Activated CD8-positive, alpha-beta T cell treated with anti-CD3 and anti-CD28 coated beads, Interleukin-2, amount 10 ng/mL, durations not matched to agents 7 days and 5 days (primary cell): ENCODE results near the gene BAG1. TPM values are rescaled to one million over a fixed set of nuclear protein-coding genes. Genes with fewer than 3 reads are reported as not detected.

Experiments used
- ATAC-seq: fragments of 150-1000 bp; cut with Tn5 transposase; one replicate; pipeline ENCODE4 v1.10.0; 2021; ENCODE audit warnings: moderate library complexity
- CTCF ChIA-PET: fragments of 350-600 bp; sonication (Branson Sonifier 250); formaldehyde crosslinking; loops from one replicate; lab custom pipeline; 2021; ENCODE audit warnings: antibody characterized with exemption; lab: Charles Lee
- POLR2A ChIA-PET: fragments of 350-600 bp; sonication (Branson Sonifier 250); formaldehyde crosslinking; loops from one replicate; lab custom pipeline; 2021; ENCODE audit warnings: antibody characterized with exemption; lab: Charles Lee
- DNase-seq: peaks from one replicate; pipeline ENCODE4 v3.0.0-alpha.2; 2020
- H3K27ac Mint-ChIP-seq: one replicate; pipeline ENCODE4 v1.8.0; 2021; ENCODE audit warnings: mild to moderate bottlenecking, mixed read lengths
- H3K27me3 Mint-ChIP-seq: one replicate; pipeline ENCODE4 v1.8.0; 2021; ENCODE audit warnings: low read depth, mixed read lengths
- H3K36me3 Mint-ChIP-seq: one replicate; pipeline ENCODE4 v1.8.0; 2021; ENCODE audit warnings: low read depth, mixed read lengths
- H3K4me1 Mint-ChIP-seq: one replicate; pipeline ENCODE4 v1.8.0; 2021; ENCODE audit warnings: low read depth, mixed read lengths
- H3K4me3 Mint-ChIP-seq: one replicate; pipeline ENCODE4 v1.8.0; 2021; ENCODE audit warnings: mild to moderate bottlenecking, mixed read lengths
- H3K9me3 Mint-ChIP-seq: one replicate; pipeline ENCODE4 v1.8.0; 2022; ENCODE audit warnings: mixed read lengths; ENCODE audit not compliant: insufficient read depth
- total RNA-seq, 2 experiments: library from RNA; stranded (reverse); gene quantifications; one replicate each; pipeline ENCODE4 v1.2.3, GENCODE V29; 2021

BAG1 gene
- total RNA-seq, 2 experiments from 2014 or later: 95.5 to 96.3 TPM

GRCh38 chr9:33228606-33229005 is 35.9 kb downstream of the BAG1 start:
- DNase-seq: no peak
- ATAC-seq: no peak
- POLR2A ChIA-PET: interaction anchor here (0.9 kb wide), 1 partner anchor 204 kb away, joined by 3 read pairs; the partner anchor contains the start of gene DNAJA1
- H3K9me3 Mint-ChIP-seq: no peaks in the 10 kb centered on the region
- no peak overlapping the region for H3K4me3 Mint-ChIP-seq
- CTCF ChIA-PET: no interaction called here
- H3K36me3 Mint-ChIP-seq: no peaks in the 10 kb centered on the region
- H3K27me3 Mint-ChIP-seq: peaks cover 7% of the 10 kb centered on the region
- no peak overlapping the region for H3K27ac Mint-ChIP-seq
- H3K4me1 Mint-ChIP-seq: peaks cover 19% of the 10 kb centered on the region

- Mint-ChIP-seq H3K27ac (no peak overlapping the region), H3K36me3 (no peaks in the 10 kb centered on the region), H3K4me1 (peaks cover 19% of the 10 kb centered on the region), H3K27me3 (peaks cover 5% of the 10 kb centered on the region), H3K4me3 (no peak overlapping the region), H3K9me3 (no peaks in the 10 kb centered on the region)
- DNase-seq (no peak), ATAC-seq (no peak)
- ChIA-PET POLR2A (no interaction called here), CTCF (no interaction called here)
These were observed 36.8 kb downstream of the BAG1 start for GRCh38 chr9:33227741-33228140.

- Mint-ChIP-seq H3K9me3 (no peaks in the 10 kb centered on the region), H3K27ac (no peak overlapping the region), H3K4me1 (peaks cover 19% of the 10 kb centered on the region), H3K36me3 (no peaks in the 10 kb centered on the region), H3K4me3 (no peak overlapping the region), H3K27me3 (peaks cover 3% of the 10 kb centered on the region)
- DNase-seq (no peak), ATAC-seq (no peak)
- ChIA-PET CTCF (interaction anchor here (0.6 to 2.8 kb wide), 24 partner anchors 9 to 848 kb away, joined by 3 to 39 read pairs (median 6); partner anchors contain the start of genes B4GALT1 and SPINK4), POLR2A (interaction anchor here (0.9 to 1.6 kb wide), 4 partner anchors 37 to 202 kb away, joined by 3 to 5 read pairs (median 3); partner anchors contain the start of genes BAG1, CHMP5, DNAJA1 and SMU1)
These were observed 37.5 kb downstream of the BAG1 start for GRCh38 chr9:33227008-33227398.

- Mint-ChIP-seq H3K9me3 (no peaks in the 10 kb centered on the region), H3K4me1 (peaks cover 33% of the 10 kb centered on the region), H3K27ac (peak overlapping the region; percentile 12), H3K36me3 (no peaks in the 10 kb centered on the region), H3K27me3 (peaks cover 3% of the 10 kb centered on the region), H3K4me3 (no peak overlapping the region)
- POLR2A ChIA-PET: interaction anchor here (1.1 to 1.6 kb wide), 4 partner anchors 39 to 201 kb away, joined by 3 to 5 read pairs (median 3); partner anchors contain the start of genes BAG1, CHMP5, DNAJA1 and SMU1
- CTCF ChIA-PET: interaction anchor here (0.6 to 2.8 kb wide), 44 partner anchors 9 to 846 kb away, joined by 3 to 39 read pairs (median 4); partner anchors contain the start of genes B4GALT1, DNAJA1, SMU1 and SPINK4
- peak; percentile 55 for ATAC-seq
- peak; percentile 84 for DNase-seq
These were observed 39.0 kb downstream of the BAG1 start for GRCh38 chr9:33225319-33226147.

- Mint-ChIP-seq H3K27ac (no peak overlapping the region), H3K27me3 (peaks cover 3% of the 10 kb centered on the region), H3K36me3 (no peaks in the 10 kb centered on the region), H3K4me1 (peaks cover 35% of the 10 kb centered on the region), H3K9me3 (no peaks in the 10 kb centered on the region), H3K4me3 (no peak overlapping the region)
- ChIA-PET POLR2A (interaction anchor here (0.6 to 0.7 kb wide), 3 partner anchors 22 to 180 kb away, joined by 3 read pairs; partner anchors contain the start of gene SMU1), CTCF (interaction anchor here (0.8 to 1.3 kb wide), 3 partner anchors 35 to 56 kb away, joined by 3 to 4 read pairs (median 3); no protein-coding TSS in a partner anchor)
- ATAC-seq (no peak), DNase-seq (no peak)
These were observed 40.8 kb downstream of the BAG1 start for GRCh38 chr9:33223696-33224095.

- Mint-ChIP-seq H3K9me3 (no peaks in the 10 kb centered on the region), H3K27ac (no peak overlapping the region), H3K4me1 (peaks cover 31% of the 10 kb centered on the region), H3K36me3 (no peaks in the 10 kb centered on the region), H3K27me3 (peaks cover 7% of the 10 kb centered on the region), H3K4me3 (no peak overlapping the region)
- ATAC-seq: no peak
- DNase-seq: no peak
- ChIA-PET POLR2A (no interaction called here), CTCF (no interaction called here)
These were observed 42.5 kb downstream of the BAG1 start for GRCh38 chr9:33222031-33222430.

GRCh38 chr9:33221568-33221884 is 43.0 kb downstream of the BAG1 start:
- Mint-ChIP-seq H3K4me3 (no peak overlapping the region), H3K9me3 (no peaks in the 10 kb centered on the region), H3K27me3 (peaks cover 7% of the 10 kb centered on the region), H3K27ac (peak overlapping the region; percentile 65), H3K36me3 (no peaks in the 10 kb centered on the region), H3K4me1 (peaks cover 27% of the 10 kb centered on the region)
- no peak for ATAC-seq
- ChIA-PET CTCF (no interaction called here), POLR2A (no interaction called here)
- DNase-seq: no peak

GRCh38 chr9:33220681-33221567 is 43.6 kb downstream of the BAG1 start:
- H3K27me3 Mint-ChIP-seq: peaks cover 12% of the 10 kb centered on the region
- CTCF ChIA-PET: no interaction called here
- no peaks in the 10 kb centered on the region for H3K36me3 Mint-ChIP-seq
- peaks cover 26% of the 10 kb centered on the region for H3K4me1 Mint-ChIP-seq
- H3K27ac Mint-ChIP-seq: peak overlapping the region; percentile 65
- H3K4me3 Mint-ChIP-seq: no peak overlapping the region
- no peak for DNase-seq
- ATAC-seq: peak; percentile 28
- POLR2A ChIA-PET: no interaction called here
- H3K9me3 Mint-ChIP-seq: no peaks in the 10 kb centered on the region

GRCh38 chr9:33211695-33212393 is 52.7 kb downstream of the BAG1 start:
- POLR2A ChIA-PET: no interaction called here
- Mint-ChIP-seq H3K27me3 (peaks cover 18% of the 10 kb centered on the region), H3K27ac (no peak overlapping the region), H3K4me3 (no peak overlapping the region), H3K4me1 (no peaks in the 10 kb centered on the region), H3K9me3 (no peaks in the 10 kb centered on the region), H3K36me3 (no peaks in the 10 kb centered on the region)
- CTCF ChIA-PET: no interaction called here
- ATAC-seq (no peak), DNase-seq (no peak)

- ChIA-PET POLR2A (no interaction called here), CTCF (no interaction called here)
- no peak overlapping the region for H3K4me3 Mint-ChIP-seq
- H3K4me1 Mint-ChIP-seq: no peaks in the 10 kb centered on the region
- no peaks in the 10 kb centered on the region for H3K36me3 Mint-ChIP-seq
- peaks cover 9% of the 10 kb centered on the region for H3K27me3 Mint-ChIP-seq
- no peaks in the 10 kb centered on the region for H3K9me3 Mint-ChIP-seq
- no peak for ATAC-seq
- no peak for DNase-seq
- no peak overlapping the region for H3K27ac Mint-ChIP-seq
These were observed 54.3 kb downstream of the BAG1 start for GRCh38 chr9:33210006-33210715.

GRCh38 chr9:33209394-33209793 is 55.1 kb downstream of the BAG1 start:
- ChIA-PET POLR2A (no interaction called here), CTCF (no interaction called here)
- DNase-seq (no peak), ATAC-seq (no peak)
- H3K27me3 Mint-ChIP-seq: peaks cover 9% of the 10 kb centered on the region
- no peak overlapping the region for H3K4me3 Mint-ChIP-seq
- no peaks in the 10 kb centered on the region for H3K4me1 Mint-ChIP-seq
- H3K27ac Mint-ChIP-seq: no peak overlapping the region
- no peaks in the 10 kb centered on the region for H3K36me3 Mint-ChIP-seq
- no peaks in the 10 kb centered on the region for H3K9me3 Mint-ChIP-seq
